Ovary (tissue), 3 donors: ENCODE data around the gene CORO1C.
"Not testable (repeated sequence)": the region's sequence is repeated elsewhere in the genome, so short reads cannot be mapped to it uniquely, and the experiment has no call there.

Experiments
- POLR2A ChIP-seq: fragments of 450-650 bp; IDR thresholded peaks from one replicate; pipeline ENCODE4 v1.6.1; 2017; ENCODE audit warnings: antibody characterized with exemption, mild to moderate bottlenecking, moderate library complexity
- TF ChIP-seq, protein P1 (sequence below), 3 donors: fragments of 450-650 bp in 2 of 3; fragments of 200-600 bp in 1 of 3; IDR thresholded peaks; one replicate each; pipeline versions ENCODE4 v1.5.1 to v1.8.0; 2016 to 2022; ENCODE audit warnings: antibody characterized with exemption in 3 of 3, mild to moderate bottlenecking in 1 of 3
- donor health status: DM: no; HTN: no; CAD: no.

DNA sequence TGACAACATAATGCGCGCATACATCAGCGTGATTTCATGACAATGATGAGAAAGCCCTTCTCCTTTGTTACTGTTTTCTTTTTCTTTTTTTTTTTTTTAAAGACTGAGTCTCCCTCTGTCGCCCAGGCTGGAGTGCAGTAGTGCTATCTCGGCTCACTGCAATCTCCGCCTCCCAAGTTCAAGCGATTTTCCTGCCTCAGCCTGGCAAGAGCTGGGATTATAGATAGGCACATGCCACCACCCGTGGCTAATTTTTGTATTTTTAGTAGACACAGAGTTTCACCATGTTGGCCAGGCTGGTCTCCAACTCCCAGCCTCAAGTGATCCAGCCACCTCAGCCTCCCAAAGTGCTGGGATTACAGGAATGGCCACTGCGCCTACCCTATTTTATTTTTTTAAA is 76.7 kb downstream of the CORO1C start:
- TF ChIP-seq, protein P1, sequence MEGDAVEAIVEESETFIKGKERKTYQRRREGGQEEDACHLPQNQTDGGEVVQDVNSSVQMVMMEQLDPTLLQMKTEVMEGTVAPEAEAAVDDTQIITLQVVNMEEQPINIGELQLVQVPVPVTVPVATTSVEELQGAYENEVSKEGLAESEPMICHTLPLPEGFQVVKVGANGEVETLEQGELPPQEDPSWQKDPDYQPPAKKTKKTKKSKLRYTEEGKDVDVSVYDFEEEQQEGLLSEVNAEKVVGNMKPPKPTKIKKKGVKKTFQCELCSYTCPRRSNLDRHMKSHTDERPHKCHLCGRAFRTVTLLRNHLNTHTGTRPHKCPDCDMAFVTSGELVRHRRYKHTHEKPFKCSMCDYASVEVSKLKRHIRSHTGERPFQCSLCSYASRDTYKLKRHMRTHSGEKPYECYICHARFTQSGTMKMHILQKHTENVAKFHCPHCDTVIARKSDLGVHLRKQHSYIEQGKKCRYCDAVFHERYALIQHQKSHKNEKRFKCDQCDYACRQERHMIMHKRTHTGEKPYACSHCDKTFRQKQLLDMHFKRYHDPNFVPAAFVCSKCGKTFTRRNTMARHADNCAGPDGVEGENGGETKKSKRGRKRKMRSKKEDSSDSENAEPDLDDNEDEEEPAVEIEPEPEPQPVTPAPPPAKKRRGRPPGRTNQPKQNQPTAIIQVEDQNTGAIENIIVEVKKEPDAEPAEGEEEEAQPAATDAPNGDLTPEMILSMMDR (IDR thresholded peaks at IDR 0.05) = not testable (repeated sequence)
- TF ChIP-seq POLR2A = not testable (repeated sequence)
